GM19324 (cell line): ENCODE measurements around the gene LDAF1.
"Not testable (repeated sequence)": the region's sequence is repeated elsewhere in the genome, so short reads cannot be mapped to it uniquely, and the experiment has no call there.

ENCODE experiments used
- ATAC-seq: cut with Tn5 transposase; IDR thresholded peaks from one replicate; pipeline ENCODE4 v1.9.1; 2021; ENCODE audit warnings: mild to moderate bottlenecking, moderate library complexity; ENCODE audit not compliant: unreplicated experiment, low FRiP score

LDAF1 gene

DNA sequence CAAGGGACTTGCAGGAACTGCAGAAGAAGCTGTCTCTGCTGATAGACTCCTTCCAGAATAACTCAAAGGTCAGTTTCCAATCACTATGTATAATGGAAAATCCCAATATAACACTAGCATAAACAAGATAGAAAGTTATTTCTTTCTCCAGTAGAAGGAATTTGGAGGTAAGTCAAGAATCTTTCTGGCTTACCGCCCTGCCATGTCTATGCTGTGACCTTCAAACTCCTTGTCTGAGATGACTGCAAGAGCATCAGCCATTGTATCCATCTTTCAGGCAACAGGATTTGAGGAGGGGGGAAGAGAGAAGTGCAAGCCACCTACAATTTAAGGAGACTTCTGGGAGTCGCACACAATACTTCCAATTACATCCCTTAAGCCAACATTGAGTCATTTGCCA lies 2.7 kb downstream of the LDAF1 start:
- ATAC-seq, result no peak

GRCh38 chr16:21162661-21163151 lies 4.2 kb downstream of the LDAF1 start:
- no peak for ATAC-seq

DNA sequence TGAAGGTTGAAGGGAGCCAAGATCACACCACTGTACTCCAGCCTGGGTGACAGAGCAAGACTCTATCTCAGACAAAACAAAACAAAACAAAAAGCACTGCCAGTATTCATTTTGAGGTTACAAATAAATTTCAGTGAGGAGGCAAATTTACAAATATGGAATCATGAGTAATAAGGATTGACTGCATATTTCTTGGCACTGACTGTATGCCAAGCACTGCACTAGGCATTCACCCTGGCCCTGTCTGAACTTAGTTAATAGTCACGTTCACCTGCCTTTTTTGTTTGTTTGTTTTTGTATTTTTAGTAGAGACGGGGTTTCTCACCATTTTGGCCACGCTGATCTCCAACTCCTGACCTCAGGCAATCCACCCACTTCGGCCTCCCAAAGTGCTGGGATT lies 5.1 kb downstream of the LDAF1 start:
- ATAC-seq, result no peak

DNA sequence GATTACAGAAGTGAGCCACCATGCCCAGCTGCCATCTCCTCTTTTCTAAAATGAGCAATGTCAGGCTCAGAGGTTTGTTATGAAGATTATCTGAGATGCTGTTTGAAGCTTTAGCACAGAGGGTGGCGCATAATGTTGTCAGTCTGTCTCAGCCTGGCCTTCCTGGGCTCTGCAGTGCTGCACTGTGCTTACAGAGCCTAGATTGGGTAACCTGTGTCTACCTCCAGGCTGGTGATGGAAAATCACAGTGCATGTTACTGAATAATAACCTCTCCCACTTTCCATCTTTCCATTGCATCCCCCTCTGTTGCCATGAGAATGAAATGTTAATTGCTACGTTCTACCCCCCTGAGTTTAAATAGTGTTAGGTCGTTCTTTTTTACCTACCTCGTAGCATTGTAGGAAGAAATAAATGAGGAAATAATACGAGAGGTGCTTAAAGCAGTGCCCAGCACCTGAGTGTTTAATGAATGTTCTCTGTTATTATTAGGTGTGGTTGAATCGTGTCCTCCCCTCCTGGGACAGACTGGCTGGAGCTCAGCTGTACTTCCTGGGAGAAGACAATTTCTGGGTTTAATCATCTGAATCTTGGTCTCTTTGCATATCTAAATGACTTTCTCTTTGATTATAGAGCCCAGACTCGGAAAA lies 6.2 kb downstream of the LDAF1 start:
- ATAC-seq, result no peak

DNA sequence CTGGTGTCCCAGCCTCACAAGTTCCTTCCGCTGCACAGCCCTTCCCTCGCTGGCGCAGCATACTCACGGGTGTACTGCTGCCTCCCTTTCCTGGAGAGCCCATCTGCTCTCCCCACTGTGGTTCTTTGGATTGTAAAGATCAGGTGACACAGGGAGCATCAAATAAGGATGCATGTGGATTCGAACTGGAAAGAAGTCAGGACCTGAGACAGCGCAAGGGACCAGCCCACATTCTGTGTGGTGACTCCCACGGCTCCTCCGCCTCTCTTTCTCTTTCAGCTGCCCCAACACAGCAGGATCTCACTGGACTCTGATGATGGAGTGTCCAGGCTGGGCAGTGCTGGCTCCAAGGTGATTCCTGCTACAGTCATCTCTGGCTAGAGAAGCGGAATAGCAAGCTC lies 8.1 kb downstream of the LDAF1 start:
- ATAC-seq, result no peak

- no peak for ATAC-seq
Measured at GRCh38 chr16:21167360-21167759, 8.9 kb downstream of the LDAF1 start.

GRCh38 chr16:21167929-21168602 lies 9.6 kb downstream of the LDAF1 start:
- ATAC-seq, result no peak

GRCh38 chr16:21169249-21169981 lies 10.9 kb downstream of the LDAF1 start:
- no peak for ATAC-seq

GRCh38 chr16:21170116-21170515 lies 11.6 kb downstream of the LDAF1 start:
- ATAC-seq, result not testable (repeated sequence)

DNA sequence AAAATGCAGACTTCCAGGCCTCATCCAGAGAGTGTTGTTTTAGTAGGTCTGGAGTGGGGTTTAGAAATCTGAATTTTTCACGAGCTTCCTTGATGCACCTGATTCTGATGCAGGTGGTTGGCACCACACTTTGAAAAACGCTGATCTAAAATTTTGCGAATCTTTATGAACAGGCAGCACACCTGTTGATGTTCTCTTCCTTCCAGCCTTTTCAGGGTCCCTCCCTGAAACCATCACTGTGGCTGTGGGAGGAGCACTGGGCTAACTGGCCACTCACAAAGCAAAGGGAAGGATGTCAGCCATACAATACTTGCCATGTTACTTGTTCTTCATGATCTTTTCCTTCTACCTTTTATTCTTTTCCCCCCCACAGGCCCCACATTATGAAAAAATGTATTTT lies 14.2 kb downstream of the LDAF1 start:
- ATAC-seq, result no peak

GRCh38 chr16:21175397-21175796 lies 16.9 kb downstream of the LDAF1 start:
- ATAC-seq, result no peak

DNA sequence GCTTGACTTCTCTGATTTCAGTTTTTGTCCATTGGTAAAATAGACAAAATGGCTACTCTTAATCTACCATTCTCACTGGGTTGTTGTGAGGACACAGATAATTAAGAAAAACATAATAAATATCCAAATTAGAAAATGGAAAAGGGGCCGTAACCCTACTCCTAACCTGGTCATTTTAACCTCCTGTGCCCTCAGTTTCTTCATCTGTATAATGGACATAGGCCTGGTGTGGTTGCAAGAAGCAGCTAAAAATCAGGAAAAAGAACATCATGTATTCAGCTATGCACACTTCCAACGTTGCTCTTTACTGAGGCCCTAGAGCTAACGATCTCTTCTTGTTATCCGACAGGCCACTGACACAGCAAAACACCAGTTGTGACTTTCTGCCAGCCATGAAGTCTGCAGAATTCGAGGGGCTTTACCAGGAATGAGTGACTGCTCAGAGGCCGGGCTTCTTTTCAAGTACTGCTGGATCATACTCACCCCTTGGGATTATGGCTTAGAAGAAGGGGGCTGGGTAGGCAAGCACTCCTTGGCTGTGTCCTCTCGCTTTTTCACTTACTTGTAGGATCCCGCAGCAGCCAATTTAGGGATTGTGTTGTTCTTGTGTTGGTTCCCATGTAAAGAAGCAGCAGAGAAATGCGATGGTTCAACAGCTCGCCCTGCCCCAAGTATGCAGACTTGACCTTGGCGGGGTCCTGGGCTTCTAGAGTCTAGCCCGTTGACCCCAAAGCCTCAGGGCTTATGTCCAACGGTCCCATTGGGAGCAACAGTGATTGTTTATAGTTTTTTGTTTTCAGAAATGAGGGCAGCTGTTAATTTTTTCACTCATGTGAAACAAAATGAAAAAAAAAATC lies 20.9 kb downstream of the LDAF1 start:
- ATAC-seq, result no peak

DNA sequence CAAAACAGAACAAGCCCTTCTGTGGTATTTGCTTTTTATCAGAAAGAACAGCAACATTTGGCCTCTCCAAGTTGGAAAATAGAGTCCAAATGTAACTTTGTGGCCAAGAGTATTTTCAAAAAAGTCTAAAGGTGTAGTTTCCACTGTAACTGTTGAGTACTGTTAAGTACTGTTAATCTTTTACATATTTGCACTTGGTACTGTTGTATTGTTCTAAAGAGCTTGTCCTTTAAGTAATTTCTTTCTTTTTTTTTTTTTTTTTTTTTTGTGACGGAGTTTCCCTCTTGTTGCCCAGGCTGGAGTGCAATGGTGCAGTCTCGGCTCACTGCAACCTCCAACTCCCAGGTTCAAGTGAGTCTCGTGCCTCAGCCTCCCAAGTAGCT lies 21.5 kb downstream of the LDAF1 start:
- no peak for ATAC-seq

DNA sequence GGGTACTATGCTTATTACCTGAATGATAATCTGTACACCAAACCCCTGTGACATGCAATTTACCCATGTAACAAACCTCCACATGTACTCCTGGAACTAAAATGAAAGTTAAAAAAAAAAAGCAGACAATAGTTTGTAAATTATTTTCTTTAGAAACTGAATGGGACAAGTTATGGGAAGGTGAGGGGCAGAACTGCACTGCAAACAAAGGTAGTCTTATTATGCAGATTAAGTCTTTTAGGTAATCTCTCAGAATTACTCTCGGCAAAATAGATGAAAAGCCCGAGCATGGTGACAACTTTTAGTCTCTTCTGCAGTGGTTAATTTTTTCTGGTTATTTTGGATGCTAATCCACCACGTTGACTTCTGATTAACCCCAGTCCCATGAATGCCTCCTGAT lies 25.5 kb downstream of the LDAF1 start:
- no peak for ATAC-seq

DNA sequence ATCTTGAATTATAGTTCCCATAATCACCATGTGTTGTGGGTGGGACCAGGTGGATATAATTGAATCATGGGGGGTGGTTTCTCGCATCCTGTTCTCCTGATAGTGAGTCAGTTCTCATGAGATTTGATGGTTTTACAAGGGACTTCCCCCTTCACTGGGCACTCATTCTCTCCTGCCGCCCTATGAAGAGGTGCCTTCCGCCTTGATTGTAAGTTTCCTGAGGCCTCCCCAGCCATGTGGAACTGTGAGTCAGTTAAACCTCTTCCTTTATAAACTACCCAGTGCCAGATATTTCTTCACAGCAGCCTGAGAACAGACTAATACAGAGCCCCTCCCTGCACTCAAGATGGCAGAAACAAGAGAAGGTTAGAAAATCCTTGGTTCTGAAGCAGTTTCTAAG lies 26.4 kb downstream of the LDAF1 start:
- ATAC-seq, result no peak

- no peak for ATAC-seq
Measured at GRCh38 chr16:21185659-21186325, 27.3 kb downstream of the LDAF1 start.

DNA sequence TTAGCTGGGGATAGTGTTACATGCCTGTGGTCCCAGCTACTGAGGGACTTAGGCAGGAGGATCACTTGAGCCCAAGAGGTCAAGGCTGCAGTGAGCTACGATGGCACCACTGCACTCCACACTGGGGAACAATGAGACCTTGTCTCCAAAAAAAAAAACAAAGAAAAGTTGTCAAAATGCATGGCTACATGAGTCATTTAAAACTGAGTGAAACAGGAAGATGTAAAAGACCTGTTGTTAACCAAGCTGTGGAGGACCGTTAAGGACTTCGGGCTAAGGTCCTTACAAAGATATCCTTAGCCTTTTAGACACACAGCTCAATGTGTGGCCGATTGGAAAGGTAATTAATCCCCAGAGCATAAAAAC lies 27.8 kb downstream of the LDAF1 start:
- ATAC-seq, result no peak

DNA sequence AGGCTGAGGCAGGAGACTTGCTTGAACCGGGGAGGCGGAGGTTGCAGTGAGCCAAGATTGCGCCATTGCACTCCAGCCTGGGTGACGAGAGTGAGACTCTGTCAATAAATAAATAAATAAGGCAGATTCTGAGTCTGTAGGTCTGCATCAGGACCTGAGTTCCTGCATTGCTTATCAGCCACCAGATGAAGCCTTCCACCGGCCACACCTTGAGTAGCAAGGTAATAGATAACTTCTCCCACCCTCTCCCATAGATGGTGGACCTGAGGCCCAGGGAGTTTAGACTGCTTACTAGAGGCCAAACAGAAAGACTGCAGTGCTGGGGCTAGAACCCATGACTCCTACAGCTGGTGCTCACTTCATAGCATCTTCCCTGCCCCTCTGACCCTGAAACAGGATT lies 30.8 kb downstream of the LDAF1 start:
- no peak for ATAC-seq

DNA sequence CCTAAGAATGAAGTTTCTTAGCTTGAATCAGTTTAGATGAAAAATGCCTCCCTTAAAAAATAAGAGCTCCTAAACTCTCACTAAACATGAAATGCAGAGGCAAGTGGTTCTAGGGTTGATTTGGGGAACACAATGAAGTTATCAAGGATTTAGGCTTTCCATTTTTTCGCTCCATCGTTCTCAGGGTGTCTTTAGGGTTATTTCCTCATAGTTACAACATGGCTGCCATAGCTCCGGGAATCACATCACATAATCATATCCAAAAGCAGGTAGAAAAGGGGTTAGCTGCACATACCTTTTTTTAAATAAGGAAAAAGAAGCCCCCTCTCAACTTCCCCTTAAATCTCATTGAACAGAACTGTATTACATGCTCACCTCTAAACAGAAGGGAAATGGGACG lies 31.5 kb downstream of the LDAF1 start:
- ATAC-seq, result no peak

- ATAC-seq, result no peak
Measured at GRCh38 chr16:21190599-21190998, 32.1 kb downstream of the LDAF1 start.
